Measurements from ENCODE around the gene IFITM10.
"Not testable (repeated sequence)": the region's sequence is repeated elsewhere in the genome, so short reads cannot be mapped to it uniquely, and the experiment has no call there.

The IFITM10 gene

GRCh38 chr11:1778141-1778911, 27.9 kb upstream of the IFITM10 start:
- DNase-seq (ENCODE audit: low read depth in 2 of 2): no peak

GRCh38 chr11:1777737-1778136, 27.3 kb upstream of the IFITM10 start:
- DNase-seq (ENCODE audit: low read depth in 2 of 2): no peak

GRCh38 chr11:1776944-1777715, 26.7 kb upstream of the IFITM10 start:
- DNase-seq (ENCODE audit: low read depth in 2 of 2): no peak

GRCh38 chr11:1776331-1776851, 26.0 kb upstream of the IFITM10 start:
- no peak for DNase-seq (ENCODE audit: low read depth in 2 of 2)

GRCh38 chr11:1774886-1775285, 24.5 kb upstream of the IFITM10 start:
- DNase-seq (ENCODE audit: low read depth in 2 of 2): no peak

- DNase-seq (ENCODE audit: low read depth in 2 of 2): no peak
Observed at GRCh38 chr11:1773994-1774550, 23.7 kb upstream of the IFITM10 start.

- no peak for DNase-seq (ENCODE audit: low read depth in 2 of 2)
Observed at GRCh38 chr11:1773131-1773993, 23.0 kb upstream of the IFITM10 start.

- DNase-seq (ENCODE audit: low read depth in 2 of 2): peak; percentile 36 to 40
Observed at GRCh38 chr11:1772270-1773130, 22.1 kb upstream of the IFITM10 start.

- no peak for DNase-seq (ENCODE audit: low read depth in 2 of 2)
Observed at GRCh38 chr11:1771700-1772099, 21.3 kb upstream of the IFITM10 start.

GRCh38 chr11:1771273-1771672, 20.9 kb upstream of the IFITM10 start:
- DNase-seq (ENCODE audit: low read depth in 2 of 2): no peak

GRCh38 chr11:1770528-1770927, 20.1 kb upstream of the IFITM10 start:
- no peak for DNase-seq (ENCODE audit: low read depth in 2 of 2)

GRCh38 chr11:1770061-1770460, 19.7 kb upstream of the IFITM10 start:
- no peak for DNase-seq (ENCODE audit: low read depth in 2 of 2)

- not testable (repeated sequence) for DNase-seq (ENCODE audit: low read depth in 2 of 2)
Observed at GRCh38 chr11:1769304-1769936, 19.0 kb upstream of the IFITM10 start.

- no peak for DNase-seq (ENCODE audit: low read depth in 2 of 2)
Observed at GRCh38 chr11:1768141-1768469, 17.7 kb upstream of the IFITM10 start.

- DNase-seq (ENCODE audit: low read depth in 2 of 2): no peak
Observed at GRCh38 chr11:1767399-1768140, 17.2 kb upstream of the IFITM10 start.

- DNase-seq (ENCODE audit: low read depth in 2 of 2): no peak
Observed at GRCh38 chr11:1766719-1767398, 16.5 kb upstream of the IFITM10 start.

GRCh38 chr11:1765871-1766718, 15.7 kb upstream of the IFITM10 start:
- no peak for DNase-seq (ENCODE audit: low read depth in 2 of 2)
